ENCODE data around the gene NIT2.
A peak's percentile ranks its signal among the peaks of the same experiment; 100 is the strongest.
"Not testable (repeated sequence)": the region's sequence is repeated elsewhere in the genome, so short reads cannot be mapped to it uniquely, and the experiment has no call there.

Gene NIT2, protein sequence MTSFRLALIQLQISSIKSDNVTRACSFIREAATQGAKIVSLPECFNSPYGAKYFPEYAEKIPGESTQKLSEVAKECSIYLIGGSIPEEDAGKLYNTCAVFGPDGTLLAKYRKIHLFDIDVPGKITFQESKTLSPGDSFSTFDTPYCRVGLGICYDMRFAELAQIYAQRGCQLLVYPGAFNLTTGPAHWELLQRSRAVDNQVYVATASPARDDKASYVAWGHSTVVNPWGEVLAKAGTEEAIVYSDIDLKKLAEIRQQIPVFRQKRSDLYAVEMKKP

DNA sequence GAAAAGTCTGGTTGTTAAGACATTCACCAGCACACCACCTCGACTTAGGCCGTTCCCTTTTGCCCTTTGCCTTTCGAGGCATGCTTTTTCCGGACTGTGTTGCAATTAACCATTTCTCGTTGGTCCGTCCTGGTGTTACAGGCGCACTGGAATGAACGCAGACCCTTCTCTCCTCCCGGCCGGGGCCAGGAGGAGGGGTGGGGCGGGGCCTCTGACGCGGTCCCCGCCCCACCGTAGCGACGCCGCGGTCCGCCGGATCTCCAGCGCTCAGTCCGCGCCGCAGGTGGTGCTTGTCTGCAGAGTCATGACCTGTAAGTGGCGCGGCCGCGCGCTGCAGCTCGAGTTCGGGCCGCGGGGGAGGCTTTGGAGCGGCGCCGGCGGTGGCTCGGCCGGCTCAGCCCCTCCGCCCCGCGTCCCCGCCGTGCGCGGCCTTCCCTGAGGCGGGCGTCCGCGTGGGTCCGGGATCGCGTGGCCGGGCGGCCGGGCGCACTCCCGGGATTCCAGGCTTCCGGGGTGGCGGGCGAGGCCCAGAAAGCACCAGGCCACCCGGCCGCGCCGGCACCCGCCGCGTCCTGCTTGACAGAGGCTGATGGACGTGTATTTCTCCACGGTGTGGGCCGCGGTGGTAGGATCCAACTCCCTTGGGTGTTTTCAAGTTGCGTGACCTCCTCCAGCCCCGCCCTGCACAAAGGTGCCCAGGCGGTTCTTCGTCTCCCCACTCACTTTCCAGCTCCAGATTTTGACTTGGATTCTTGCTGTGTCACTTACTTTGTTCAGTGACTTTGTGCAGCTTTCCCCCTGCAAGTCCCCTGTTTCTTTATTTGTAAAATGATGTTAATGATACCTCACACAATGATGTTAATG, at the start of gene NIT2:
NIT2 (plus strand) TSS at position 270 of the 864 bp plus-strand sequence; CDS start at position 305, 35 bp downstream.
- DNase-seq: peak; percentile 89

DNA sequence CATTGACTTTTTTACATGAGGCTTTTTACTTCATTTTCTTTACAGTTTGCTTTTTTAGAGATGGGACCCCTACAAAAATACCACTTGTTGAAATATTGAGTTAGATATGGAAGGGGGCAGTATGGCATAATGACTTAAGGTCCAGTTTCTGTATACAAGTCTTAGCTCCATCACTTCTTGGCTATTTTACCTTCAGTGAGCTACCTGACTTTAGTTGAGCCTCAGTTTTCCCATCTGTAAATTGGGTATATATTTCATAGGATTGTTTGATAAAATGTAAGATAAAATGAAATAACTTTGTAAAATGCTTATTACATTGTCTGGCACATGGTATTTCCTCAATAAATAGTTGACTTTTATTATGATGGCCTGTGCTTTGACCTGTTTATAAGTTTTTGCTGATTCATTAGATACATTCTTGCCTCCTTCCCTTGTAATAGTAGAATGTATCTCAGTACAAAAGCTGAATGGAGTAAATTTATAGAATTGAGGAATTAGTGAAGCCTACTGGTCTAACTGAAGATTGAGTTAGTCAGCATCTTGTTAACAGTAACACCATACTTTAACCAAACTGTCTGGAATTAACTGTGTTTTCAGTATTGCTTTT, 46.2 kb upstream of the NIT2 start:
- no peak for DNase-seq

DNA sequence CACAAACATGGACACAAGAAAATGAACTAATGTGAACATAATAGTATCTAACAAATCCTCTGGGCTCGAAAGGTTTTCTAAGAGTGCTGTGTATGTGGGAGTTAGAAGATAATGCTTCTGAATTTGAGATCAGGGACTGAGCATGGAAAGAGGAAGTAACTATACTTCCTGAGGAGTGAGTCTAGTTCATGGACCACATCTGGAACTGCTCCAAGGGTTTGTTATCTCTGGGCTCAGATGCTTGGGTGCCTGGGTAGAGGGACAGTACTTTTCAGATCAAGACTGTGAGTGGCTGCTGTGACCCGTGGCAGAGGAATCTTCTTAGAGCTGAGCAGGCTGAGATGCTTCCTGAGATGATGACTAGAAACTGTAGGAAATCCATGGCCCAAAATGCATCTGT, 45.2 kb upstream of the NIT2 start:
- DNase-seq: no peak

DNA sequence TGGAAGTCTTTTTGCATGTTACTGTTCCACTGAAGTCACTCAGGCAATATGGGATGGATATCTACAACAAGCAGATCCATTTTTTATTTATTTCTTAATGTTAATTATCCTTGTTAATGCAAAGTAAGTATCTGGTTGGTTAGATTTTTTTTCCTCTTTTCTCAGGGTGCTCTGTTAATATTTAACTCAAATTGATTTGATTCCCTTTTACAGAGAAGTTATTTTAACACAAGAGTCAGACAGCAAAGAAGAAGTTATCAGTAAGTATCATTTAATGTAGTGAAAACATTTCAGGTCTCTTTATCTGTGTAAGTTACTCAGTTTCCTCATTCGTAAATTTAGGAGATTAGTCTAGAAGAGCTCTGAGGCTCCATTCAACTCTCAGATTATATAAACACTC, 39.5 kb upstream of the NIT2 start:
- no peak for DNase-seq

DNA sequence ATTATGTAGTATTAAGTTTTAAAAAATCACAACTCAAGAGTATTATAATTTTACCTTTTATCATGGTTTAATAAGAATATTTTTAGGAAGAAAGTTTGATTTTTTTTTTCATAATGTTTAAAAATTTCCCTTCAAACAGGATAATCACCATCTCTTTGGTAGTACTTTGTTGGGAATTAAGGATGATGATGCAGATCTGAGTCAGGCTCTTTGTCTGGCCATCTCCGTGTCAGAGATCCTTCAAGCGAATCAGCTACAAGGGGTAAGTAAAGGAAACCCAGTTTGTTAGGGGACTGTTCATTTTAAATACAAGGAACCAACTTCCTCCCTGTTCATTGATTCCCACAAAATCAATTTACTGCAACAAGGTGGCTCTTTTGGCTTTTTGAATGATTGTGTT, 36.8 kb upstream of the NIT2 start:
- no peak for DNase-seq

DNA sequence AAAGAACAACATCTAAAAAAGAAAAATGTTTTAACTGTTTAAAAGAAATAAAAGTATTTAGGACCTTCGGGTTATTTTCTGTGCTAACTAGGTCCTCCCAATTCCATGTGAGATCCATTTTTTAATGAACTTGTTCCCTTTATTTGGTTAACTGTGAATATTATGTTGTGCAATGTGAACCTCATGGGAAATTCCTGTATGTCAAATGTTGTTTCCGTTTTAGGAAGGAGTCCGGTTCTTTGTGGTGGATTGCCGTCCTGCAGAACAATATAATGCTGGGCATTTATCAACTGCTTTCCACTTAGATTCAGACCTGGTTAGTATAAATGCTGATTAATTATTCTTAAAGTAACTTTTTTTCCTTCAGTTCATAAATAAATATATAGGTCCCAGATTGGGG, 35.5 kb upstream of the NIT2 start:
- DNase-seq: no peak

DNA sequence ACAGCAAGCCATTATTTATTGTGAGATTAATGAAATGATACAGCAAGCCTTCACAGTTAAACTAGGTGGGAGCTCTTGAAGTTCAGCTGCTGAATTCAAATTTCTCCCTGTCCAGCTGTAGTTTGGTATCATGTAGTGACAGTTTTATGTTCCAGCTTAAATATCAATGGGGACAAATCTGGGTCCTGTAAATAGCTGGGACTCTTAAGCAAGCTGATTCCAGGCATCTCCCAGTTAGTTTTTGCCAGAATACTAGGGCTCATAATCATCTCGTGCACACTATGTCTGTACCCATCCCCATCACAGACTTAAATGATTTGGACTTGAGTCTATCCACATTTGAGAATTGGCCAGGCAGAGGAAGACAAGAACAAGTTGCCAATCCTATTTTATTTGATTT, 27.9 kb upstream of the NIT2 start:
- no peak for DNase-seq

DNA sequence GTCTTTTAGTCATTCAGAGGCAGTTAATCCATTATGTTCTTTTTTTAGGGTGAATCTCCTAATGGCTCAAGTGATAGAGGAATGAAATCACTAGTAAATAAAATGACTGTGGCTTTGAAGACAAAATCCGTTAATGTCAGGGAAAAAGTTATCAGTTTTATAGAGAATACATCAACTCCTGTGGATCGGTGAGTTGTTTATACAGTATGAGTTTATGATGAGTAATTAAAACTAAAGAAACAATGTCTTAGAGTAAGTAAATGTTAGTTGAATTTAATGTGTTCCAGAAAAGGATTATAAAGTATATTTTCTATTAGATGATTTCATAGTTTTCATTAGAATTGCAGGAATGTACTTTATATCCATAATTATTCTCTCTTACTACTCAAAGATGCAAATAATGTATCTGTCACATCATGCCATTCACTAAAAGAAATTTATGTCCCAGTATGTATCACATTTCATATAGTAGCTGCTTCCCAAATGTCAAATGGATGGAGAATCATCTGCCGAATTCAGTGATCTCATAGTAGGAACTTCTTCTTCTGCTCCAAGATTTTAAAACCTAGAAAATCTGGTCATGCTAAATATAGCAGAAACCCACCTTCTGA, 24.1 kb upstream of the NIT2 start:
- DNase-seq: no peak

DNA sequence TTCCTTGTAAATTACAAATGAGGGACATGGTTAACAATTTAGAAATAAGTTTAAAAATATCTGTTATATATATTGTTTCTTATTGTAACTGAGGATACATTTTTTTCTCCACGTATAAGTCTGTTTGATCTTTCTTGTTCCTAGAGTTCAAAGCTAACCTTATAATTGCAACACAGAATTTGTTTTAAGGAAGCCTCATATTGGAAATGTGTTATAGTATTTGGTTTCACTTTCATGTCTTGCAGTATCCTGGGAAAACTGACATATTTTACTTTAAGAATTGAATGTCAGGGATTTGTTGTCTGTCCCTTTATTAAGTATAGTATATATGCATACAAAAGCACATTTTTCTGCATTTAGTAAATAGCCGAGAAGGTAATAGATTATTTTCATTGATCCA, 23.5 kb upstream of the NIT2 start:
- no peak for DNase-seq

DNA sequence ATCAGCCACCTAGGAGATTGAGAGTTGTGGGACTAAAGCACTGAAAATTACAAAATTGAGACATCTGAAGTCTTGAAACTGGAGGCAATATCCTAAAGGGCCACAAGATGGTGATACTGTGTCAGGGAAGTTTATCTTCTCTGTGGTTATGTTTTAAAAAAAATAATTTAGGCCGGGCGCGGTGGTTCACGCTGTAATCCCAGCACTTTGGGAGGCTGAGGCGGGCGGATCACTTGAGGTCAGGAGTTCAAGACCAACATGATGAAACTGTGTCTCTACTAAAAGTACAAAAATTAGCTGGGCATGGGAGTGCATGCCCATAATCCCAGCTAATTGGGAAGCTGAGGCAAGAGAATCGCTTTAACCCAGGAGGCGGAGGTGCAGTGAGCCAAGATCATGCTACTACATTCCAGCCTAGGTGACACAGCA, 17.9 kb upstream of the NIT2 start:
- peak; percentile 61 for DNase-seq

DNA sequence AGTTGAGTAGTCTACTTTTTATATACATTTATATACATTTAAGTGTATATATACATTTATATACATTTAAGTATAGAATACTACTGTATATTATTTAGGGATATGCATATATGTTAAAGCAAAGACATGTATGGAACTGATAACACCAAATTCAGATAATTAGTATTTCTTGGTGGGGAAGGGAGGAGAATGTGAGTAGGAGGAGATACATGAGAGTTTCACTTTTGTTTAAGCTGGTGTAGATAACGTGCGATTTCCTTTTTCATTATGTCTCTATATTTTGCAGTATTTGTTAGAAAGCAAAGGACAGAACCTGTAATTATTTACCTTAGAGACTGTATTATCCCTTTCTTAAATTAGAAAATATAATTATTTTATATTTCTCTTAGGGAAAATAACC, 16.6 kb upstream of the NIT2 start:
- DNase-seq: peak; percentile 23

DNA sequence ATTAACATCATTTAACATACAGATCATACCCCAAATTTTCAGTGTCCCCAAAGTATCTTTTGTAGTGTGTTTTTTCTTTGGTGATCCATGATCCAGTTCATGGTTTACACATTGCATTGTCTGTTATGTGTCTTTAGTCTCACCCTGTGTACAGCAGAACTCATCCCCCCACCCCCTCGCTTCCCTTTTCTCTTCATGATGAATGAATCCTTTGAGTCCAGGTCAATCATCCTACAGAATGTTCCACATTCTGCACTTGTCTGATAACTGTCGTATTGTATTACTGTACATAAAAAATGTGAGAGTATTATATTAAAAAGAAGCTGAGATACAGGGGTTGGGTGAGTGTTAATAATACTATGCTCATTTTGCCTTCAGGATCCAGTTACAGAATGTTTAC, 14.6 kb upstream of the NIT2 start:
- DNase-seq: no peak

DNA sequence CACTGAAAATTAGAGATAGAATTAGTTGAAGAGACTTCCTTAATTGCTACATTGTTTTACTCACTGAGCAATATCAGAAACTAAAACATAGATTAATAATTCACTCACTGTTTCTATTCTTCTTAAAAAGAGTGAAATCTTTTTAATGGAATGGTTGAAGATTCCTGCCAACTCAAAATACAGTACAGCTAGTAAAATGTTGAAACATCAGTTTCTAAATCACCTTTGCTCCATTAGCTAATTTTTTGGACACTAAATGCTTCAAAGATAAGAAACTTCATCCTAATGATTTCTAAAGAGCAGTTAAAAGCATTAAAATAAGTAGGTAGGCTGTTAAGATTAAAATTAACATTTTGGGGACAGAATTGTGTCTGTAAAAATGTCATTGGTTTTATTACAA, 10.5 kb upstream of the NIT2 start:
- no peak for DNase-seq

DNA sequence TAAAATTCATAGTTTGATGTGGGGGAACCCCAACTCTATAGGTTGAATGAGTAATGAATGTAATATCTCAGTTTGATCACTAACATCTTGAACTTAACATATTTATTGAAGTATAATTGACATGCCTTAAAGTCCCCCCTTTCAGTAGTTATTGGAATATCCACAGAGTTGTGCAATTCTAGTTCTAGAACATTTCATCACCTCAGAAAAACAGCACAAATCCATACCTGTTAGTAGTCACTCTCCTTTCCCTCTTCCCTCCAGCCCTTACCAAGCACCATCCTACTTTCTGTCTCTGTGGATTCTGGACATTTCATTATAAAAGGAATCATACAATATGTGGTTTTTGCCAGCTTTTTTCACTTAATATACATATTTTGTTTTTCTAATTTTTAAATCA, 8.7 kb upstream of the NIT2 start:
- DNase-seq: no peak

DNA sequence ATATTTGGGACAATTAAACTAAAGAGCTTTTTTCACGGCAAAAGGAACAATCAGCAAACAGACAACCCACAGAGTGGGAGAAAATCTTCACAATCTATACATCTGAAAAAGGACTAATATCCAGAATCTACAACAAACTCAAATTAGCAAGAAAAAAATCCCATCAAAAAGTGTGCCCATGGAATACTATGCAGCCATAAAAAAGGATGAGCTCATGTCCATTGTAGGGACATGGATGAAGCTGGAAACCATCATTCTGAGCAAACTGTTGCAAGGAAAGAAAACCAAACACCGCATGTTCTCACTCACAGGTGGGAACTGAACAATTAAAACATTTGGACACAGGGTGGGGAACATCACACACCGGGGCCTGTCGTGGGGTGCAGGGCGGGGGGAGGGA, 7.2 kb upstream of the NIT2 start:
- DNase-seq: not testable (repeated sequence)

DNA sequence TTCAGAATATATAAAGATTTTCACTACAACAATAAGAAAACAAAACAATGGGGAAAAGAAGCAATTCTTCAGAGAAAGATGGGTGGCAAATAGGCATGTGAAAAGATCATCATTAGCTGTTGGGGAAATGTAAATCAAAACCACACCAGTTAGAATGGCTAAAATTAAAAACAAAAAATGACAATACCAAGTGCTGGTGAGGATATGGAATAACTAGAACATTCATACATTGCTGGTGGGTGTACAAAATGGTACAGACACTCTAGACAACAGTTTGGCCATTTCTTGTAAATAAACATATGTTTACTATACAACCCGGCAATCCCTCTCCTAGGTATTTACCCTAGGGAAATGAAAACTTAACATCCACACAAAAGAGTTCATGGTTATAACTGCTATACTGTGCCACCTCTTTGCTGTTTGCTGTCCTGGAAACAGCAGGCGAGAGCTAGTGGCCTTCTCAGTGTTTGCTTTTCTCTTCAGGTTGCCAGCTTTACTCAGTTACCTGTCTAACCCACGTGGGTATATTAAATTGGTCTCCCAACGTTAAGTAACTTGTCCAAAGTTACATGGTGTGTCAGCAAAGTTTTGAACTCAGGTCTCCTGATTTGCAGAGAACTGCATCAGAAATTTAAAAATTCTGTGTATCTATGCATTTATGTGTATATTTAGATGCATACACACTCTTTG, 4.6 kb upstream of the NIT2 start:
- DNase-seq: no peak

DNA sequence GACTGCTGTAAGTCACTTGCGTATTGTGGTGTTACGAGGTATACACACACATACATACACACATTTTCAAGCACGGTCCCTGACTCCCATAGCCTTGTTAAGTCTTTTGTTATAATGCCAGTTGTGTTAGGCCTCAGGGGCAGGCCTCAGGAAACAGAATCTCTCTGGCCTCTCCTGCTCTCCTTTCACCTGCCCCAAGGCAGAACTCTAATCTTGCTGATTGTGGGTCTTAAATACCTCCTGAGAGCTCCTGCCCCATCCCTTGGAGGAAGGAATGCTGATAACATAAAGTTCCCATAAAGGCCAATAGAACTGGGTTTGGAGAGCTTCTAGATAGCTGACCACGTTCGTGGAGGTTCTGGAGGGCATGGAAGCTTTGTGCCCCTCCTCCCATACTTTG, 3.9 kb upstream of the NIT2 start:
- no peak for DNase-seq

DNA sequence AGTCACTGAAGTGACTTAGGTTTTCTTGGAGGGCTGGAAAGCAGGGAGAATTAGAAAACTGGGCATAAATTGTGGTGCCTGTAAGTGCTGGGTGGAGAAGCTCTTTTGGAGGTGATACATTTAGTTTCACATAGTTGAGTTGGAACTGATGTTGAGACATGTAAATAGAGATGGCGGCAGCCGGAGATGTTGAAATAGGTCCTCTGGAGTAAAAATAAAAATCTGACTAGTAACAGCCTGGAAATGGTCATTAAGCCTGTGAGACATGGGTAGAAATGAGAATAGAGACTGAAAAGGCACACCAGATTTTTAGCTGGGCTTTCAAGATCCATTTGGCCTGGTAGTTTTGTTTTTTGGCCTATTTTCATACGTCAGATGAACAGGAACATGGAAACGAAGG, 2.9 kb upstream of the NIT2 start:
- no peak for DNase-seq

DNA sequence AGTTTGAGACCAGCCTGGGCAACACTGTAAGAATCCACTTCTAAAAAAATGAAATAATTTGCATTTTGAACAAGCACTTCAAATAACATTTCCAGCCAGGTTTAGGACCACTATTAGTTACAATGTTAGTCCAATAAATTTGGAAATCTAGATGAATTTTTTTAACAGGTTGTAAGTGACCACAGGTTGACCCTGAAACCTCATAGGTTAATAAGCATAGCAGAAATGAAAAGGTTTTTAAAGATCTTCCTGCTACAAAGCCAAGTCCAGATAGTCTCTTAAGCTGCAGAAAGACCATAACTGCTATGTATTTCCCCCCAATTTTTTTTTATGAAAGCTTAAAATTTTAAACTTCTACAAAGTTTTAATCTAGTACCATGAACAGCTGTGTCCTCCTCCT, 1.5 kb upstream of the NIT2 start:
- no peak for DNase-seq

DNA sequence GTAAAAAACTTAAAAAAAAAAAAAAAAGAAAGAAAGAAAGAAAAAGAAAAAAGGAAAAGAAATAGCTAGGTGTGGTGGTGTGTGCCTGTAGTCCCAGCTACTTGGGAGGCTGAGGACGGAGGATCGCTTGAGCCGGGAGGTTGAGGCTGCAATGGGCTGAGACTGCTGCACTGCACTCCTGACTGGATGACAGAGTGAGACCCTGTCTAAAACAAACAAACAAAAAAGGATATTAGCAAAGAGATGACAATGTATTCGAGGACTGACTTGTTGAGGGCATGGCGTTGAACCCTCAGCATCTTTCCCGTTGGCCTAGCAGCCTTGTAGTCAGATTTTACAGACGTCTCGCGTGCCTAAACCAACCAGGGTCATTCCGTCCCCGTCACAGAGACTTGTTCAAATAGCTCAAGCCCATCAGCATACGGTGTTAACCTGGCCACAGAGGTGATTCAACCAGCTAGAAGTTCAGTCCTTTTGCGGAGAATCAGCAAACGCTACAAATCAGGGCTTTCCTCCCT, 528 bp upstream of the NIT2 start:
- no peak for DNase-seq

DNA sequence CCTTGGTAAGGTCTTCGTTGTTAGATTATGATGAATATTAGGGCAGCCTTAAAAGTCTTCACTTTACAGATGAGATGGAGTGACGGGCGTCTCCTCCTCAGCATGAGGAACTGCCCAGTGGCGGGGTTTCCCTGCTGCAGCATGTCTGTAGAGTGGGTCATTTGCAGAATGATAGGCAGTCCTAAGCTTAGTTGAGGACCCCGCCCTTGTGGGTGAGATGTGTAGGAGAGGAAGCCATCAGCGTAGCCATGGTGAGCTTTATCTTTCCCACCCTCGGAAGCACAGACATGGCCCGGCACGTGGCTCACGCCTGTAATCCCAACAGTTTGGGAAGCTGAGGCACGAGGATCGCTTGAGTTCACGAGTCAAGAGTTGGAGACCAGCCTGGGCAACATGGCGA, 877 bp downstream of the NIT2 start:
- peak; percentile 41 for DNase-seq

DNA sequence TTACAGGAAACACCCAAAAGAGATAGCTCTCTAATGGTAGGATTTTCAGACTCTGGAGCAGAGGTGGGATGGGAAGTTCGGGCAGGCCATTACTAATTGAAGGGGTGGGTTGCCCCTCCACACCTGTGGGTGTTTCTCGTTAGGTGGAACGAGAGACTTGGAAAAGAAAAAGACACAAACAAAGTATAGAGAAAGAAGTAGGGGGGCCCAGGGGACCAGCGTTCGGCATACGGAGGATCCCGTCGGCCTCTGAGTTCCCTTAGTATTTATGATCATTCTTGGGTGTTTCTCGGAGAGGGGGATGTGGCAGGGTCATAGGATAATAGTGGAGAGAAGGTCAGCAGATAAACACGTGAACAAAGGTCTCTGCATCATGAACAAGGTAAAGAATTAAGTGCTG, 1.7 kb downstream of the NIT2 start:
- DNase-seq: not testable (repeated sequence)

DNA sequence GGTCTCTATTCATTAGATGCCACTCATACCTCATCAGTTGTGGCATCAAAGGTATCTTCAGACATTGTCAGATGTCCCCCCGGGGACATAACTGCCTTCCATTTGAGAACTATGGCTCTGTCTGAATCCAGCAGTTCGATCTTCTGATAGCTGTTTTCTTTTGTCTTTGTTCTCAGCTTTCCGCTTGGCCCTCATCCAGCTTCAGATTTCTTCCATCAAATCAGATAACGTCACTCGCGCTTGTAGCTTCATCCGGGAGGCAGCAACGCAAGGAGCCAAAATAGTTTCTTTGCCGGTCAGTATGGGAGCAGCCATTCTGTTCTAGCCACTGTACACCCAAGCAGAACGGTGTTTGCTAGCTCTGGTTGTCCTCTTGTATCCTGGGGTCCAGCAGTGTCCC, 4.4 kb downstream of the NIT2 start:
- DNase-seq: no peak
